Ascending aorta (tissue), 2 donors: Measurements from ENCODE around the gene LTB4R. TPM values are rescaled to one million over a fixed set of nuclear protein-coding genes. Genes with fewer than 3 reads are reported as not detected.

Source experiments
- DNase-seq, 2 donors: peaks; one replicate each; pipeline ENCODE4 v3.0.0-alpha.2; 2019; ENCODE audit warnings: low spot score in 2 of 2
- H3K27ac ChIP-seq, 2 donors: fragments of 200-600 bp; sonication (generic); one replicate each; pipeline ENCODE4 v1.5.1; 2016 to 2017; ENCODE audit warnings: mild to moderate bottlenecking in 1 of 2
- H3K27me3 ChIP-seq: fragments of 200-600 bp; sonication (generic); one replicate; pipeline ENCODE4 v1.5.1; 2017
- H3K36me3 ChIP-seq, 2 donors: fragments of 200-600 bp; sonication (generic); one replicate each; pipeline ENCODE4 v1.5.1; 2016
- H3K4me1 ChIP-seq, 2 donors: fragments of 200-600 bp; sonication (generic); one replicate each; pipeline ENCODE4 v1.5.1; 2016 to 2017; ENCODE audit warnings: mild to moderate bottlenecking in 1 of 2
- H3K4me3 ChIP-seq, 2 donors: fragments of 200-600 bp; sonication (generic); one replicate each; pipeline ENCODE4 v1.5.1; 2016 to 2017; ENCODE audit warnings: mild to moderate bottlenecking in 1 of 2
- H3K9me3 ChIP-seq, 2 donors: fragments of 200-600 bp; sonication (generic); one replicate each; pipeline ENCODE4 v1.5.1; 2016
- intact Hi-C: fragments of 100-400 bp; cut with DNase I; formaldehyde crosslinking; loops from one replicate; pipeline ENCODE4 v1.15.1; 2023
- total RNA-seq: library from RNA; depleted of rRNA; stranded (reverse); fragments of >200 nt; gene quantifications from one replicate; pipeline ENCODE4 v1.1.0, GENCODE V29; 2016
- TF ChIP-seq, protein P1 (sequence below), 3 experiments: fragments of 200-600 bp in 2 of 3; fragments of 450-650 bp in 1 of 3; sonication (generic) in 2 of 3; IDR thresholded peaks; one replicate each; pipeline ENCODE4 v1.5.1; 2016 to 2019; ENCODE audit warnings: antibody characterized with exemption in 3 of 3, mild to moderate bottlenecking in 1 of 3, moderate library complexity in 1 of 3

LTB4R gene
- total RNA-seq, 1 donor from 2014 or later: 3.6 TPM

DNA sequence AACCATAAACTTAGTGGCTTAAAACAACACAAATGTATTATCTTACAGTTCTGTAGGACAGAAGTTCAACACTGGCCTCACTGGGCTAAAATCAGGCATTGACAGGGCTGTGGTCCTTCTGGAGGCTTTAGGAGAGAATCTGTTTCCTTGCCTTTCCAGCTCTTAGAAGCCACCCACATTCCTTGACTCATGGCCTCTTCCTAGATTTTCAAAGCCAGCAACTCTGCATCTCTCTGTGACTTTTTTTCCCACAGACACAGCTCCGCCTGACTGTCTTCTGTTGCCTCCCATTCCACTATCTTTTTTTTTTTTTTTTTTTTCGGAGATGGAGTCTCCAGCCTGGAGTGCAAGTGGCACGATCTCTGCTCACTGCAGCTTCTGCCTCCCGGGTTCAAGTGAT, 44.9 kb downstream of the LTB4R start:
- intact Hi-C loops: no loop called here
- DNase-seq: no peak
- Histone ChIP-seq H3K27ac (no peak overlapping the region), H3K4me1 (no peaks in the 10 kb centered on the region), H3K36me3 (no peaks in the 10 kb centered on the region), H3K27me3 (no peaks in the 10 kb centered on the region), H3K4me3 (no peak overlapping the region), H3K9me3 (no peaks in the 10 kb centered on the region)
- TF ChIP-seq, protein P1, sequence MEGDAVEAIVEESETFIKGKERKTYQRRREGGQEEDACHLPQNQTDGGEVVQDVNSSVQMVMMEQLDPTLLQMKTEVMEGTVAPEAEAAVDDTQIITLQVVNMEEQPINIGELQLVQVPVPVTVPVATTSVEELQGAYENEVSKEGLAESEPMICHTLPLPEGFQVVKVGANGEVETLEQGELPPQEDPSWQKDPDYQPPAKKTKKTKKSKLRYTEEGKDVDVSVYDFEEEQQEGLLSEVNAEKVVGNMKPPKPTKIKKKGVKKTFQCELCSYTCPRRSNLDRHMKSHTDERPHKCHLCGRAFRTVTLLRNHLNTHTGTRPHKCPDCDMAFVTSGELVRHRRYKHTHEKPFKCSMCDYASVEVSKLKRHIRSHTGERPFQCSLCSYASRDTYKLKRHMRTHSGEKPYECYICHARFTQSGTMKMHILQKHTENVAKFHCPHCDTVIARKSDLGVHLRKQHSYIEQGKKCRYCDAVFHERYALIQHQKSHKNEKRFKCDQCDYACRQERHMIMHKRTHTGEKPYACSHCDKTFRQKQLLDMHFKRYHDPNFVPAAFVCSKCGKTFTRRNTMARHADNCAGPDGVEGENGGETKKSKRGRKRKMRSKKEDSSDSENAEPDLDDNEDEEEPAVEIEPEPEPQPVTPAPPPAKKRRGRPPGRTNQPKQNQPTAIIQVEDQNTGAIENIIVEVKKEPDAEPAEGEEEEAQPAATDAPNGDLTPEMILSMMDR (IDR thresholded peaks at IDR 0.05): no peak

DNA sequence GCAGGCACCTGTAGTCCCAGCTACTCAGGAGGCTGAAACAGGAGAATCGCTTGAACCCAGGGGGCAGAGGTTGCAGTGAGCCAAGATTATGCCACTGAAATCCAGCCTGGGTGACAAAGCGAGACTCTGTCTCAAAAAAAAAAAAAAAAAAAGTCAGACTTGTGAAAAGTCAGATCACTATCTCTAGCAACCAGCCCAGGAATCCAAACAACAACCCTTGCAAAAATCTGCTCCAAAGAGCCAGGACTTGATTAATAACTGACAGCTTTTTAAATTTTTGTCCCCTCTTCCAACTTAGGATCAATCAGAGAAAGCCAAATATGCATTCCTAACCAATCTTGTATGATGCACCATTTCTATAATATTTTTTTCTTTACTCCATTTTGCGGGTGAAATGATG, 49.0 kb downstream of the LTB4R start:
- Histone ChIP-seq H3K36me3 (no peaks in the 10 kb centered on the region), H3K27ac (no peak overlapping the region), H3K9me3 (no peaks in the 10 kb centered on the region), H3K27me3 (no peaks in the 10 kb centered on the region), H3K4me1 (peaks cover 3 to 6% of the 10 kb centered on the region in 2 donors), H3K4me3 (no peak overlapping the region)
- DNase-seq: no peak
- intact Hi-C loops: loop anchor here (10.0 kb wide), 3 partner anchors 245 to 1035 kb away; partner anchors contain the start of genes AP1G2, DCAF11, NRL and PABPN1
- TF ChIP-seq, protein P1 (IDR thresholded peaks at IDR 0.05): no peak

DNA sequence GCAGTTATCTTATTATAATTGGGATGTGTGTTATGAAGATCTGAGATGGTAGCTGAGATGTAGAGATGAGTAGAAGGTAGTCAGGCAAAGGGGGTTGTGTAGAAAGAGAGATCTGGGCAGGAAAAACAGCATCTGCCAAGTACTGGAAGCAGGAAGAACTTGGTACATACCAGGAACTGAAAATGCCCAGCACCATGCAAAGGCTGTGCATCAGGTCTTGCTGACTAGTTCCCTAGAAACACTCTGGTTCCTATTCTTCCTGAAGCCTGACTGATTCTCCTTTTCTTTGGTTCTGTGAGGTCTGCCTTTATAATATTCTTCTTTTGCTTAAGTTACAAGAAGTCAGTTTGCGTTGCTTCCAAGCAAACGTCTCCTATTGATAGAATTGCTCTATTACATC, 50.0 kb downstream of the LTB4R start:
- TF ChIP-seq, protein P1 (IDR thresholded peaks at IDR 0.05): no peak
- intact Hi-C loops: loop anchor here (10.0 kb wide), 3 partner anchors 247 to 1037 kb away; partner anchors contain the start of genes AP1G2, DCAF11, NRL and PABPN1
- H3K36me3 ChIP-seq: no peaks in the 10 kb centered on the region
- H3K4me1 ChIP-seq: peaks cover 6 to 9% of the 10 kb centered on the region in 2 donors
- no peaks in the 10 kb centered on the region for H3K9me3 ChIP-seq
- DNase-seq: no peak
- H3K27me3 ChIP-seq: no peaks in the 10 kb centered on the region
- H3K27ac ChIP-seq: no peak overlapping the region
- H3K4me3 ChIP-seq: no peak overlapping the region

DNA sequence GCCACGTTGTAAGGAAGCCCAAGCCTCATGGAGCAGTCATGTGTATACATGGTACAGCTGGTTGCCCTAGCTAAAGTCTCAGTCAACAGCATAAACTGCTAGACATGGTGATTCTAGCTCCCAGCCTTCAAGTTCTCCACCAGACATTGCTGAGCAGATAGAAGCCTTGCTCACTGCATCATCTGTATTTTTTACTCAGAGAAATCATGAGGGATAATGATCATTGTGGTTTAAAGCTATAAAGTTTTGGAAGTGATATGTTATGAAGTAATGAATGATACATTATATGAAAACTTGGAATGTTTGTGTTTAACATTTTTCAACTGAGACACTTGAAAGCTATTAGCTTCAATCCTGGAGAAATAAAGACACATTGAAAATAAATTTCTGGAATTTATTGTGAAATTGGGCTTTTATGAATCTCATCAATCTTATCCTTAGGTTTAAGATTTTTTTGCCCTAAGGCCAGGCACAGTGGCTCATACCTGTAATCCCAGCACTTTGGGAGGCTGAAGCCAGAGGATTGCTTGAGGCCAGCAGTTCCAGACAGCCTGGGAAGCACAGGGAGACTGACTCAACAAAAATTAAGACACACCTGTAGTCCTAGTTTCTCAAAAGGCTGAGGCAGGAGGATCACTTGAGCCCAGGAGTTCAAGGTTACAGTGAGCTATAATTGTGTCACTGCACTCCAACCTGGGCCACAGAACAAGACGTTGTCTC, 51.1 kb downstream of the LTB4R start:
- Histone ChIP-seq H3K36me3 (no peaks in the 10 kb centered on the region), H3K27me3 (no peaks in the 10 kb centered on the region), H3K27ac (no peak overlapping the region), H3K4me3 (no peak overlapping the region), H3K4me1 (peaks cover 6 to 15% of the 10 kb centered on the region in 2 donors), H3K9me3 (no peaks in the 10 kb centered on the region)
- no peak for DNase-seq
- intact Hi-C loops: loop anchor here (10.0 kb wide), 3 partner anchors 248 to 1038 kb away; partner anchors contain the start of genes AP1G2, DCAF11, NRL and PABPN1
- TF ChIP-seq, protein P1 (IDR thresholded peaks at IDR 0.05): no peak

DNA sequence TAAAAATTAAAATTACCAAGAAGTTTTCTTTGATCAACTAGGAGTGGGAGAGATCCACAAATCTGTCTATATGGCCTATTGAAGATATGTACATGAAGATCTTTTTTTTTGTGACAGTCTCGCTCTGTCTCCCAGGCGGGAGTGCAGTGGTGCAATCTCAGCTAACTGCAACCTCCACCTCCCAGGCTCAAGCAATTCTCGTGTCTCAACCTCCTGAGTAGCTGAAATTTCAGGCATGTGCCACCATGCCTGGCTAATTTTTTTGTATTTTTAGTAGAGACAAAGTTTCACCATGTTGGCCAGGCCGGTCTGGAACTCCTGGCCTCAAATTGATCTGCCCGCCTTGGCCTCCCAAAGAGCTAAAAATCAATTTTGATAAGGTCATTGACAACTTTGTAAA, 52.1 kb downstream of the LTB4R start:
- TF ChIP-seq, protein P1 (IDR thresholded peaks at IDR 0.05): no peak
- H3K27me3 ChIP-seq: no peaks in the 10 kb centered on the region
- H3K27ac ChIP-seq: no peak overlapping the region
- no peaks in the 10 kb centered on the region for H3K36me3 ChIP-seq
- no peak overlapping the region for H3K4me3 ChIP-seq
- H3K4me1 ChIP-seq: peaks cover 6 to 18% of the 10 kb centered on the region in 2 donors
- H3K9me3 ChIP-seq: no peaks in the 10 kb centered on the region
- no peak for DNase-seq
- intact Hi-C loops: loop anchor here (10.0 kb wide), 3 partner anchors 249 to 1039 kb away; partner anchors contain the start of genes AP1G2, DCAF11, NRL and PABPN1
